Stimulated activated CD4-positive, alpha-beta T cell treated with anti-CD3 and anti-CD28 coated beads, TNF-alpha, amount 100 ng/mL, for 48 hours (primary cell): ENCODE results near the gene ZFYVE28.
"Not testable (repeated sequence)": the region's sequence is repeated elsewhere in the genome, so short reads cannot be mapped to it uniquely, and the experiment has no call there.

Experiments
- DNase-seq, 3 donors: peaks; one replicate each; pipeline ENCODE4 v3.0.0-alpha.2; 2020; ENCODE audit warnings: low read depth in 3 of 3

Gene ZFYVE28

DNA sequence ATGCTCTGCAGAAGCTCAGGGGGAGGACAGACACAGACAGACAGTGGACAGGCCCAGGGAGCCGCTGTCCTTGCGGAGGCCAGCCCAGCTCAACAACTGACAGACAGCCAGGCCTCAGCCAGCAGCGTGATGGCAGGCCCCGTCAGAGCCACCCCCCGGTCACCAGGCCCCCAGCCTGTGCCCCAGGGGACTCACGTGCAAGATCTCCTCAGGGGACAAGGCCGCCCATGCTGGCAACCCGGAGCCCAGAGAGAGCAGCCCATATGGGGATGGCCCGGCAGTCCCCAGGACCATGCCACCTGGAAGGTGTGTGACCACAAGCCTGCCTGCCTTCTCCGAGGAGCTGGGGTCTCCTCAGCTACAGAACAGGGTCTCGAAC lies 128.5 kb downstream of the ZFYVE28 start:
- DNase-seq, result no peak

- no peak for DNase-seq
Measured at GRCh38 chr4:2289311-2289954, 129.0 kb downstream of the ZFYVE28 start.

DNA sequence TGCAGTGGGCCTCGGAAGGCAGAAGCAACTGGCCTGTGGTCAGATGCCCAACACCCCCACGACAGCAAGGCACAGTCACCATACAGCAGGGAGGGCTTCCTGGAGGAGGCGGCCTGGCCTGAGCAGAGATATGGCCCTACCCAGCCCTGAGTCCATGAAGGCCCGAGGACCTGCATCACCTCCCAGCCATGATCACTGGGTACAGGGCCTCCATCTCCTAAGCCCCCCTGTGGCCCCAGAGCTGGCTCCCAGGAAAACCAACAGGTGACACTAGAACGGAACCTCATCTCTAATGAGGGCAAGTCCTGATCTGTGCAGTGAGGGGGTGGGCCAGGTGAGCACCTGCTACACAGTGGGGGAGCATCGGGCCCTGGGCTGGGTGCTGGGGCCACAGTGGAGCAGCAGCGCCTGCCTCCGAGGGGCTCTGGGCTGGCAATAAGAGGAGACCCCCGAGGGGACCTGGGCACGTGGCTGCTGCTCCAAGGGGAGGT lies 130.3 kb downstream of the ZFYVE28 start:
- DNase-seq, result no peak

DNA sequence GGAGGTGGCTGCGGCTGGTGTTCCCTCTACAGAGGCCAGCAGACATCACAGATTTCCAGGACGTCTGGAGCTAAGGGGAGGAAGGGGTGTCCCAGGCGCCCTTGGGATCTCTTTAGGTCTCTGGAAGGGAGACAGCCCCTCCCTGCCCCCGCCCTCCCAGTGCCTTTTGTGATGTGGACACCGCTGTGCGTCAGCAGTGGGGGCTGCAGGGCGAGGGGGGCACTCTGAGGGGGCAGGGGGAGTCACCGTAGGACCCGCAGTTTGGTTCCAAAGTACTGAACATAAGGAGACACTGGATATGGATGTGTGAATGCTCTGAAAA lies 130.9 kb downstream of the ZFYVE28 start:
- no peak for DNase-seq

GRCh38 chr4:2286904-2287593 lies 131.4 kb downstream of the ZFYVE28 start:
- no peak for DNase-seq

GRCh38 chr4:2285613-2286381 lies 132.6 kb downstream of the ZFYVE28 start:
- DNase-seq, result no peak

- DNase-seq, result no peak
Measured at GRCh38 chr4:2284934-2285612, 133.4 kb downstream of the ZFYVE28 start.

DNA sequence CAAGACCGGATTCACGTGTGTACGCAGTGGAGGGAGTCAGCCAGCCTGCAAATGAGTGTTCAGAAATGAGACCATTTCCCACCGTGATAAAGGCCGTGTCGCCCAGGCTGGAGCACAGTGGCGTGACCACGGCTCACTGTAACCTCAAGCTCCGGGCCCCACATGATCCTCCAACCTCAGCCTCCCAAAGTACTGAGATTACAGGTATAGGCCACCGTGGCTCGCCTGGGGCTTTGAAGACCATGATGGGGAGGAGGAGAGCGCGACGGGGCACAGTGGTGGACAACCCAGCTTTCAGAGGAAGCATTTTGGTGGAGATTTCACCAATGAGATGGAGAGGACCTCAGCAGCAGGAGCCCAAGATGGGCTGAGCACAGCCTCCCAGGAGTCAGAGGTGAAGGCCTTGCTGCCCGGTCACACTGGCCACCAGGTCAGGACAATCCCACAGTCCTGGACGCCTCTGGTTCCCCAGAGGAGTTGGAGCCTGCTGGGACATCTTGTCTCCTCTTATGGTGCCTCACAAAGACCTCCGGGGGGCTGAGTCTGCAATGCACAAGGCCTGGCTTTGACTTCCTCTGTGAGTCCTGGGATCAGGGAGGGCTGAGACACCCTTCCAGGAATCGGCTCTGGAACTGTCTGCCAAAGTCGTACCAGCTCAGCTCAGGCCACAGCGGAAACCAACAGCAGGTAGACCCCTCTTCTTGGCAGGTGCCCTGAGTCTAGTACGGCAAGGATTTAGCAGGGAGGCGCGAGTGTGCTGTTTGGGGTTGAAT lies 134.1 kb downstream of the ZFYVE28 start:
- no peak for DNase-seq

DNA sequence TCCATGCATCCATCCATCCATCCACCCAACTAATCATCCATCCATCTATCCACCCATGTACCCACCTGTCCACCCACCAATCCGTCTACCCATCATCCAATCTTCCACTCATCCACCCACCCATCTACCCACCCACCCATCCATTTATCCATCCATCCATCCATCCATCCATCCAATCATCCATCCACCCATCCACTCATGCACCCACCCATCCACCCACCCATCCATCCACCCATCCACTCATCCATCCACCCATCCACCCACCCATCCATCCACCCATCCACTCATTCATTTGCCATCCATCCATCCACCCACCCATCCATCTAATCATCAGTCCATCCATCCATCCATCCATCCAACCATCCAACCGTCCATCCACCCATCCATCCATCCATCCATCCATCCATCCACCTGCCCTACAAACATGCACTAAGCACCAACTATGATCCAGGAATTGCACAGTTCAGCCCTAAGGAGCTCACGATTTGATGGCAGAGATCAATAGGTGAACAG lies 135.2 kb downstream of the ZFYVE28 start:
- no peak for DNase-seq

GRCh38 chr4:2281575-2282343 lies 136.7 kb downstream of the ZFYVE28 start:
- DNase-seq, result peak in 2 of 3 donors; percentile 40 to 46

GRCh38 chr4:2280531-2281300 lies 137.7 kb downstream of the ZFYVE28 start:
- DNase-seq, result no peak

DNA sequence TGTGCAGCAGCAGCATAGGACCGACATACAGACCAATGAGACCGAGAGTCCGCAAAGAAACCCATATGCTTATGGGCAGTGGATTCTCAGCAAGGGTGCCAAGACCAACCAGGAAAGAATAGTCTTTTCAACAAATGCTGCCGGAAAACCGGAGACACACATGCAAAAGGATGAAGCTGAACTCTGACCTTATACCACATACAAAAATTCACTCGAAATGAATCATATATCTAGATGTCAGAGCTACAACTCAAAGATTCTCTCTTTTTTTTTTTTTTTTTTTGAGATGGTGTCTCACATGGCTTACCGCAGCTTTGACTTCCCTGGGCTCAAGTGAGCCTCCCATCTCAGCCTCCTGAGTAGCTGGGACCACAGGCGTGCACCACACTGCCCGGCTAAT lies 140.5 kb downstream of the ZFYVE28 start:
- DNase-seq, result no peak

DNA sequence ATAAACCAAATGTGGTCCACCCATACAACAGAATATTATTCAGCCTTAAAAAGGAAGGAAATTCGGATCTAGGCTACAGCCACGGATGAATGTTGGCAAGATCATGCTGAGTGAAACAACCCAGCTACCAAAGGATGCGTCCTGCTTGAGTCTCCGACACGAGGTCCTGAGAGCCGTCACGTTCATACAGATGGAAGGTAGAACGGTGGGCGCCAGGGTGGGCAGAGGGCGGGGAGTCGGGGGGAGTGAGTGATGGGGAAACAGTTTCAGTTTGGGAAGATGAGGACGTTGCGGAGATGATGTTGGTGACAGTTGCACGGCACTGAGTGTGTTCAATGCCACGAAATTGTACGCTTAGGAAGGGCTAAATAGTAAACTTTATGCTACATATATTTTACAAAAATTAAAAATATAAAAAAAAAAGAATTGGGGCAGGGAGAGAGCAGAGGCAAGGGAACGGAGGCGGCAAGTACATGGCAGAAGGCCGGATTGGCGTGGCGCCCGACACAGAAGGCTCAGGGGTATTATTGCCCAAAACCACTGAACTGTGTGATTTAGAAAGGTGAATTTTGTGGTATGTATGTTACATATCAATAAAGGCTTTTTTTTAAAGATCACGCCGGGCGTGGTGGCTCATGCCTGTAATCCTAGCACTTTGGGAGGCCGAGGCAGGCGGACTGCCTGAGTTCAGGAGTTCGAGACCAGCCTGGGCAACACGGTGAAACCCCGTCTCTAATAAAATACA lies 141.7 kb downstream of the ZFYVE28 start:
- DNase-seq, result no peak

- DNase-seq, result no peak
Measured at GRCh38 chr4:2275546-2276251, 142.7 kb downstream of the ZFYVE28 start.

- DNase-seq, result not testable (repeated sequence)
Measured at GRCh38 chr4:2275044-2275397, 143.4 kb downstream of the ZFYVE28 start.

DNA sequence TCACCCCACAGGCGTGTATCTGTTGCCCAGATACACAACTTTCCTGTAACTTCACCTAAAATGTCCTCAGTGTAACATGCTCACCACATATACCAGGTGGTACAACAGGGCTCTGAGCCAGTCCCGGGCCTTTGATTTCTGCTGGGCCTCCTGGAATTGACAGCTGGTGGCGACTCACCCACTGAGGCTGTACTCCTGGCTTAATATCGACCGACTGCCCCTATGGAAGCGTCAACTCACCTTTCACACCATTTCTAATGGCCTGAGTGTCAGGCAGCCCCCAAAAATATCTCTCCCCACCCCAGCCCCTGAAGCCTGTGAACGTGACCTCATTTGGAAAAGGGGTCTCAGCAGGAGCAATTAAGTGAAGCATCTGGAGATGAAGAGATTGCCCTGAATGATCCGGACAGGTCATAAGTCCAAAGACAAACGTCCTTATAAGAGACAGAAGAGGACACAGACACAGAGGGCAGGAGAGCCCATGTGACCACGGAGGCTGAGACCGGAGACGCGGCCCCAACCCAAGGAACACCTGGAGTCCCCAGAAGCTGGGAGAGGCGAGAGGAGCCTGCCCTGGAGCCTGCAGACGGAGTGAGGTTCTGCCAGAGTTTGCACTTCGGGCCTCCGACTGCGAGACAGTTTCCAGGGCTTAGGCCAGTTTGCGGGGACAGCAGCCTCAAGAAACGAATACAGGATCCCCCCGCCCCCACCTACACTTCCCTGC lies 144.0 kb downstream of the ZFYVE28 start:
- no peak for DNase-seq

DNA sequence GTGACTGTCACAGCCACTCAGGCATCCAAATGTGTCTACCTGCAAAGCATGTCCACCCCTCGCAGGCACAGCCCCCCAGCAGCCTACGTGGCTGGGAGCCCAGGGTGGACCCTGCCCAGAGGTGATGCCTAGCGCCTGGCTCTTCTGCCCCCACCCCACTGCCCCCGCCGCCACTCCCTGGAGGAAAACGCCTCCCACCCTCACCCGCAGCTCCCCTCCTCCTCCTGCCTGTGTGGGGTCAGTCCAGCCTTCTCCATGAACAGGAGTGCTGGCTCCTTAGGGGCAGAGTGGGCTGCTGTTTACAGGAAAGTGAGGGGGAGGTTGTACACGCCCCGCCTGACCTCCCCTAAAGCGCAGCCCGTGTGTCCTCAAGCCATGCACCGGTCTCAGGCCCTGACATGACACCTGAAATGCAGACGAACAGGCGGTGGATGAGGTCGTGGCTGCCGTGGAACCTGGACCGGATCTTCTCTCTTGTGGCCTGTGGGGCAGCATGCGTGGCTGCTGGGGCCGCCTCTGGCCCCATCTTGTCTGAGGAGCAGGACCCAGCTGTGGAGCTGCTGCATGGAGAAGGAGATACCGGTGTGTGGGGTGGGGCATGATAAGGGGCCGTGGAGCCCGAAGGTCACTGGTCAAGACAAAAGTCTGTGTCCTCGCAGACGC lies 144.7 kb downstream of the ZFYVE28 start:
- no peak for DNase-seq
